Heart left ventricle (tissue), 16 donors: ENCODE measurements around the gene CYP2A13. TPM values are rescaled to one million over a fixed set of nuclear protein-coding genes. Genes with fewer than 3 reads are reported as not detected.

Source experiments
- ATAC-seq, 4 donors: fragments of 200-7000 bp; cut with Tn5 transposase; one replicate each; pipeline ENCODE4 v1.9.1; 2020 to 2022; ENCODE audit warnings: moderate library complexity in 4 of 4, mild to moderate bottlenecking in 3 of 4, moderate number of reproducible peaks in 1 of 4
- DNase-seq, 5 donors: peaks; one replicate each; pipeline ENCODE4 v3.0.0-alpha.2; 2020
- H3K27ac ChIP-seq, 12 donors: fragments of 200-600 bp; sonication (generic) in 4 of 12; one replicate each; pipeline versions ENCODE4 v1.5.0 to v1.8.0; 2016 to 2022; ENCODE audit warnings: mild to moderate bottlenecking in 2 of 12
- H3K27me3 ChIP-seq, 9 donors: fragments of 200-600 bp; sonication (generic) in 2 of 9; one replicate each; pipeline versions ENCODE4 v1.5.1 to v1.8.0; 2016 to 2022; ENCODE audit warnings: mild to moderate bottlenecking in 3 of 9
- H3K36me3 ChIP-seq, 9 donors: fragments of 200-600 bp; sonication (generic) in 2 of 9; one replicate each; pipeline versions ENCODE4 v1.5.0 to v1.8.0; 2018 to 2022; ENCODE audit warnings: mild to moderate bottlenecking in 2 of 9
- H3K4me1 ChIP-seq, 12 donors: fragments of 200-600 bp; sonication (generic) in 4 of 12; one replicate each; pipeline versions ENCODE4 v1.5.0 to v1.8.0; 2016 to 2022; ENCODE audit warnings: mild to moderate bottlenecking in 3 of 12
- H3K4me3 ChIP-seq, 12 donors: fragments of 200-600 bp; sonication (generic) in 4 of 12; one replicate each; pipeline versions ENCODE4 v1.5.0 to v1.8.0; 2017 to 2022; ENCODE audit warnings: mild to moderate bottlenecking in 9 of 12, moderate library complexity in 4 of 12
- H3K9me3 ChIP-seq, 12 donors: fragments of 200-600 bp; sonication (generic) in 4 of 12; one replicate each; pipeline versions ENCODE4 v1.5.0 to v1.8.0; 2016 to 2022; ENCODE audit warnings: mild to moderate bottlenecking in 1 of 12
- CTCF ChIP-seq, 12 donors: fragments of 200-600 bp; sonication (generic) in 4 of 12; IDR thresholded peaks; one replicate each; pipeline versions ENCODE4 v1.5.0 to v1.8.0; 2018 to 2022; ENCODE audit warnings: antibody characterized with exemption in 12 of 12, mild to moderate bottlenecking in 5 of 12
- POLR2A ChIP-seq, 2 donors: fragments of 450-650 bp; IDR thresholded peaks; one replicate each; pipeline ENCODE4 v1.6.1; 2017; ENCODE audit warnings: antibody characterized with exemption in 2 of 2, mild to moderate bottlenecking in 2 of 2, moderate library complexity in 2 of 2
- WGBS, 4 donors: extraction: QIAGEN DNeasy Blood & Tissue Kit in 2 of 4; methylation state at CpG; one replicate each; pipeline versions ENCODE4 v1.1.5 to v1.1.7; 2013 to 2018; 5-methylcytosine and 5-hydroxymethylcytosine counted together
- intact Hi-C, 10 donors: fragments of 100-400 bp; cut with DNase I; formaldehyde crosslinking; loops; one replicate each; pipeline versions ENCODE4 v1.11.1 to v1.14.2; 2022
- polyA plus RNA-seq, 2 donors: library from polyadenylated mRNA; stranded (reverse); fragments of 200-250 nt; gene quantifications; one replicate each; pipeline ENCODE4 v1.2.3, GENCODE V29; 2013
- total RNA-seq, 9 donors: library from RNA; depleted of rRNA in 2 of 9; stranded (reverse); fragments of >200 nt in 2 of 9; fragmentation: NEBNext Ultra II Directional in 3 of 9; extraction: Animal tissue kit (Norgen Biotek cat#: 25700) in 3 of 9; gene quantifications; one replicate each; pipeline versions ENCODE4 v1.1.0 to v1.2.4, GENCODE V29; 2016 to 2023
- donor health status: ischemic (EF 13 %, LVEDD 7.1; RV severe dilation, severe dysfunction).
- donor health status: healthy with polysubstance abuse.
- donor health status: DM: no; HTN: yes; CAD: no.
- donor health status: DM: no; HTN: no; CAD: no.
- donor health status: ischemic (EF 25% LVEDD 6.9; RV normal size, moderate dysfunction).
- donor health status: ischemic (EF 25% LVEDD 5.7; RV mildly dilated, moderate dysfunction).
- donor health status: healthy.
- donor health status: DM: yes; HTN: yes; CAD: no.
- donor health status: ischemic (EF 35%, LVEDD 5.7; RV mildly dilated, moderate dysfunction).
- donor health status: nonischemic (EF 11% LVEDD 7.7; RV severe dilation, severe dysfunction).
- donor health status: DM: yes; HTN: yes; CAD: no.
- donor health status: PGD.
- donor health status: ischemic (EF 29% LVEDD 5.4; RV normal size, mild dysfunction).
- donor health status: nonischemic (EF 23%, LVEDD 6.1; RV moderate dilation, normal function).

Gene CYP2A13
- total and polyA plus RNA-seq, 11 donors, result not detected

- ATAC-seq (no peak), DNase-seq (no peak)
- Histone ChIP-seq H3K4me3 (no peak overlapping the region), H3K27me3 (peaks cover 3 to 40% (median 22%) of the 10 kb centered on the region in 9 donors), H3K4me1 (no peaks in the 10 kb centered on the region), H3K27ac (no peak overlapping the region), H3K9me3 (no peaks in the 10 kb centered on the region), H3K36me3 (no peaks in the 10 kb centered on the region)
- 1 to 4% (median 3%) methylated on average over 9 to 32 of the region's 32 CpGs for WGBS, 4 donors
- TF ChIP-seq POLR2A (IDR thresholded peaks at IDR 0.05) (no peak), CTCF (IDR thresholded peaks at IDR 0.05) (no peak)
- intact Hi-C loops, result no loop called here
These were observed 1.7 kb downstream of the CYP2A13 start for GRCh38 chr19:41089959-41090358.

- peaks cover 0 to 23% (median 11%) of the 10 kb centered on the region in 9 donors for H3K27me3 ChIP-seq
- 56 to 61% (median 60%) methylated on average over 14 to 15 of the region's 15 CpGs for WGBS, 4 donors
- no peak for ATAC-seq
These were observed 7.5 kb downstream of the CYP2A13 start for GRCh38 chr19:41095703-41096102.

GRCh38 chr19:41096353-41096752, 8.1 kb downstream of the CYP2A13 start:
- 74 to 79% (median 77%) methylated on average over 7 of the region's 7 CpGs for WGBS, 4 donors
- no peaks in the 10 kb centered on the region for H3K36me3 ChIP-seq
- H3K4me1 ChIP-seq, result no peaks in the 10 kb centered on the region
- TF ChIP-seq POLR2A (IDR thresholded peaks at IDR 0.05) (no peak), CTCF (IDR thresholded peaks at IDR 0.05) (no peak)
- intact Hi-C loops, result no loop called here
- no peak overlapping the region for H3K27ac ChIP-seq
- no peak for ATAC-seq
- peaks cover 0 to 17% (median 6%) of the 10 kb centered on the region in 9 donors for H3K27me3 ChIP-seq
- H3K9me3 ChIP-seq, result peaks cover 0 to 11% (median 0%) of the 10 kb centered on the region in 12 donors
- no peak overlapping the region for H3K4me3 ChIP-seq
- no peak for DNase-seq

More at GRCh38 chr19:41095703-41096102, 7.5 kb downstream of the CYP2A13 start:
- Histone ChIP-seq H3K27ac (no peak overlapping the region), H3K36me3 (no peaks in the 10 kb centered on the region), H3K4me1 (no peaks in the 10 kb centered on the region), H3K9me3 (peaks cover 0 to 11% (median 0%) of the 10 kb centered on the region in 12 donors), H3K4me3 (no peak overlapping the region)
- intact Hi-C loops, result no loop called here
- DNase-seq, result no peak
- TF ChIP-seq CTCF (IDR thresholded peaks at IDR 0.05), result no peak
- TF ChIP-seq POLR2A (IDR thresholded peaks at IDR 0.05), result no peak

- Histone ChIP-seq H3K27ac (no peak overlapping the region), H3K9me3 (peaks cover 0 to 19% (median 3%) of the 10 kb centered on the region in 12 donors), H3K36me3 (no peaks in the 10 kb centered on the region), H3K27me3 (peaks cover 0 to 15% (median 4%) of the 10 kb centered on the region in 9 donors), H3K4me1 (no peaks in the 10 kb centered on the region), H3K4me3 (no peak overlapping the region)
- ATAC-seq, result no peak
- DNase-seq, result no peak
- WGBS, 4 donors, result 65 to 76% (median 67%) methylated on average over 2 of the region's 2 CpGs
- intact Hi-C loops, result no loop called here
- TF ChIP-seq CTCF (IDR thresholded peaks at IDR 0.05) (no peak), POLR2A (IDR thresholded peaks at IDR 0.05) (no peak)
These were observed 9.1 kb downstream of the CYP2A13 start for GRCh38 chr19:41097302-41097701.
